Right lobe of liver (tissue), 4 donors: ENCODE measurements around the gene OGFOD3.
"Not testable (repeated sequence)": the region's sequence is repeated elsewhere in the genome, so short reads cannot be mapped to it uniquely, and the experiment has no call there.

Experiments used
- POLR2A ChIP-seq: fragments of 450-650 bp; IDR thresholded peaks from one replicate; pipeline ENCODE4 v1.6.1; 2017; ENCODE audit warnings: antibody characterized with exemption, mild to moderate bottlenecking
- TF ChIP-seq, protein P1 (sequence below), 4 donors: fragments of 200-600 bp in 3 of 4; fragments of 450-650 bp in 1 of 4; IDR thresholded peaks; one replicate each; pipeline versions ENCODE4 v1.5.1 to v1.8.0; 2016 to 2022; ENCODE audit warnings: antibody characterized with exemption in 4 of 4, mild to moderate bottlenecking in 2 of 4
- donor health status: DM: no; HTN: no; CAD: no.
- donor health status: DM: no; HTN: no; CAD: no.
- donor health status: DM: no; HTN: yes; CAD: no.

- TF ChIP-seq POLR2A = not testable (repeated sequence)
- TF ChIP-seq, protein P1, sequence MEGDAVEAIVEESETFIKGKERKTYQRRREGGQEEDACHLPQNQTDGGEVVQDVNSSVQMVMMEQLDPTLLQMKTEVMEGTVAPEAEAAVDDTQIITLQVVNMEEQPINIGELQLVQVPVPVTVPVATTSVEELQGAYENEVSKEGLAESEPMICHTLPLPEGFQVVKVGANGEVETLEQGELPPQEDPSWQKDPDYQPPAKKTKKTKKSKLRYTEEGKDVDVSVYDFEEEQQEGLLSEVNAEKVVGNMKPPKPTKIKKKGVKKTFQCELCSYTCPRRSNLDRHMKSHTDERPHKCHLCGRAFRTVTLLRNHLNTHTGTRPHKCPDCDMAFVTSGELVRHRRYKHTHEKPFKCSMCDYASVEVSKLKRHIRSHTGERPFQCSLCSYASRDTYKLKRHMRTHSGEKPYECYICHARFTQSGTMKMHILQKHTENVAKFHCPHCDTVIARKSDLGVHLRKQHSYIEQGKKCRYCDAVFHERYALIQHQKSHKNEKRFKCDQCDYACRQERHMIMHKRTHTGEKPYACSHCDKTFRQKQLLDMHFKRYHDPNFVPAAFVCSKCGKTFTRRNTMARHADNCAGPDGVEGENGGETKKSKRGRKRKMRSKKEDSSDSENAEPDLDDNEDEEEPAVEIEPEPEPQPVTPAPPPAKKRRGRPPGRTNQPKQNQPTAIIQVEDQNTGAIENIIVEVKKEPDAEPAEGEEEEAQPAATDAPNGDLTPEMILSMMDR (IDR thresholded peaks at IDR 0.05) = not testable (repeated sequence)
These were observed 70.4 kb downstream of the OGFOD3 start for GRCh38 chr17:82347994-82348393.
